HG03139 (cell line): ENCODE measurements around the gene CSF1.
"Not testable (repeated sequence)": the region's sequence is repeated elsewhere in the genome, so short reads cannot be mapped to it uniquely, and the experiment has no call there.

Experiments used
- ATAC-seq: cut with Tn5 transposase; IDR thresholded peaks from one replicate; pipeline ENCODE4 v1.9.1; 2021; ENCODE audit not compliant: unreplicated experiment

The CSF1 gene

DNA sequence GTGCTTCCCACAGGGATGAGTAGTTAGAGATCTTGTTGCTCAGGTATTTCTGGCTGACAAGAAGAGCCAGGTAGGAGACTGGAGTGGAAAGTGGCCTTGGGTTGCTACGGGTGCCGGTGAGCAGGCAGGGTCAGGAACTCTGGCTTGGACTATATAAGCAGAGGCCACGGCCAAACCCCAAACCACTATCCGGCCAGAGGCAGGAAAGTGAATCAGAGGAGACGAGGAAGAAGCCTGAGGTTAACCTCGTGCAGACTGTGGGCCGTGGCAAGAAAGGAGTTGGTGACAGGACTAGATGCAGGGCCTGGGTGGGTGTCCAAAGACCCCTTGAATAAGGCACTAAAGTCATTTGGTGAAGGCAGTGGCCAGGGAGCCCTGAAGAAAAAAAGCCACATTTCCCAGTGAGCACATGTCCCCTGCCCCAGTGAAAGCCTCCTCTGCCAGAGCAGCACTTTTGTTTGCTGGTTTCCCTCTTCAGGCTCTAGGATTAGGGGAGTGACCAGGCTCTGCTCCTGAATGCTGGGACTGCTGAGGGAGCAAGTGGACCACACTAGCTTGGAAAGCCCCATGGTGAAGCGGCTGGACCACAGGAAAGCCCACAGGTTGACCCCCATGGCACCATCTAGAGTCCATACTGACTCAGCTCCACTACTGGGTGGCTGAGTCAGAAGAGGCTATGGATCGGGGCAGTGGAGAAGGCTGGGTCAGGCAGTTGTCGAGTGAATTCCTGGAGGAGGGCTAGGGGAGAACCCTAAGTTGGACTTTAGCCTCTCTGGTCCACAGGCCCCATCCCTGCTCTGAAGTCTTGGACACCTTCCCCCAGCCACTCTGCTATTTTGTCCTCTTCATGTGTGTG, 23.4 kb downstream of the CSF1 start:
- ATAC-seq: no peak

- no peak for ATAC-seq
Measured at GRCh38 chr1:109935451-109935900, 24.8 kb downstream of the CSF1 start.

DNA sequence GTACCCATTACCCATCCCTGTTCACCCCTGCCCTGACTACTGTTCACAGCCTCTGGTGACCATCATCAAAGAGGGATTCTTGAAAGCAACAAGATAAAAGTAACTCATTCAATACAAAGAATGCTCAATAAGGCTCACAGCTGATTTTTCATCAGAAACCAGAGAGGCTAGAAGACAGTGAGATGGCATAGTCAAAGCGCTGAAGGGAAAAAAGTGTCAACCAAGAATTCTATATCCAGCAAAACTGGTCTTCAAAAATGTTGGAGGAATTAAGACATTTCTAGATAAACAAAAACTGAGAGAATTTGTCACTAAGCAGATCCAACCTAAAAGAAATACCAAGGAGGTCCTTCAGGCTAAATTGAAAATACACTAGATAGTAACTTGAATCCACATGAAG, 27.1 kb downstream of the CSF1 start:
- no peak for ATAC-seq

DNA sequence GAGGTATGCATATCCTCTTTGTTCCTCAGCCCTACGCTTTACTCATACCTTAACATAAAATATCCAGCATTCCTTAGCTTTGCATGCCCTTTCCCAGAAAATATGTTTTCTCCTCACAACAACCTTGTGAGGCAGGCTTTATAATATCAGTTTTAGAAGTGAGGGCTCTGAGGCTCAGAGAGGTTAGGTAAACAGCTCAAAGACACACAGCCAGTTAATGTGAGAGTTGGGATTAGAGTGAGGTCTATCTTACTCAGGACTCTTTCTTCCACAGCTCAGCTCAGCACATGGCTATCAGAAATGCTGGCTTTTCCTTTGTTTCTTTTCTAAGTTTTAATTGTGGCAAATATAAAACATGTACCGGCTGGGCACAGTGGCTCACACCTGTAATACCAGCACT, 27.9 kb downstream of the CSF1 start:
- no peak for ATAC-seq

- ATAC-seq: no peak
Measured at GRCh38 chr1:109942434-109942833, 31.8 kb downstream of the CSF1 start.

DNA sequence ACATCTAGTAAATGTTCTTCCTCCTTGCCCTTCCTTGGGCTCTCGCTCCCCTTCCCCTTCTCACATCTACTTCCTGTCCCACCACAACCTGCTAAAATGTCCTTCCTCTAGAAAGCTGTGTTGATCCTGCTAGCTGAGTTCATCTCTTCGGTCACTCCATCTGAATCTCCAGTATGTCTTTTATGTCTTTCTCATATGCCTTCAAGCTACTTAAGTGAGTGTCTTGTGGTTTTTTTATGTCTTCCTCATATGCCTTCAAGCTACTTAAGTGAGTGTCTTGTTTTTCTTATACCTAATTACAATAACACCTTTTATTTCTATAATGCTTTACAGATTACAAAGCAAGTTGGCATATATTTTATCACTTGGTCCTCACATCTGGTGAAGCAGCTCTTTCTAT, 33.9 kb downstream of the CSF1 start:
- no peak for ATAC-seq

- no peak for ATAC-seq
Measured at GRCh38 chr1:109946511-109946910, 35.9 kb downstream of the CSF1 start.

DNA sequence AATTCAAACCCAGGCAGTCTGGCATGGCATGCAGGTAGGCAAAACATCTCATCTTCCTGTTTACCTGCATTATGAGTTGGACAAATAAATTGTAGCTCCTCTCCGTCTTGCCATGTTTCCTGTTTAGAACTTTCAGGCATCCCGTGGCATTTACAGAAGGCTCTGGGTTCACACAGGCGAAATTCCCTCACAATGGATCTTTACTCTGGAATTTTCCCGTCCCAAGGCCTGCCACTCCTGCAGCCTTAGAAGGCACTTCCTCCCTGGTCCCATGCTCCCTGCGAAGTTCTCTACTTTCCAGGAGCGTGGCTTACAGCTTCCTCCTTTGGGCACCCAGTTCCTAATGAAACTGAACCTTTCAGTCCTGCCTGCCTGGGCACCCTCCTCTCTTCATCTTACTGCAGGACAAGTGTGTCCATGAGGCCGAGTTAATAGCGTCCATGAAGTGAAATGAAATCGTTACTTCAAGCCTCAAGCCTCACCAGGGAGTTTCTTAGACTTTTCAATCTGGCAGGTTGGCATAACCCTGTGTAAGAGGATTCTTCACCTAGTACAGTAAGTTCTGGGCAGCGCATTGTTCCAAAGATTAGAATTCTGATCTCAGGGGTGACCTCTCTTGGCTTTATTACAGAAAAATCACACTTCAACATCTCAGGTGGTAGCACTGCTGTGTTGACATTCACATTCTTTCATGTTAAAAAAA, 37.1 kb downstream of the CSF1 start:
- ATAC-seq: no peak

- no peak for ATAC-seq
Measured at GRCh38 chr1:109948285-109948630, 37.6 kb downstream of the CSF1 start.

- no peak for ATAC-seq
Measured at GRCh38 chr1:109950038-109950437, 39.4 kb downstream of the CSF1 start.

DNA sequence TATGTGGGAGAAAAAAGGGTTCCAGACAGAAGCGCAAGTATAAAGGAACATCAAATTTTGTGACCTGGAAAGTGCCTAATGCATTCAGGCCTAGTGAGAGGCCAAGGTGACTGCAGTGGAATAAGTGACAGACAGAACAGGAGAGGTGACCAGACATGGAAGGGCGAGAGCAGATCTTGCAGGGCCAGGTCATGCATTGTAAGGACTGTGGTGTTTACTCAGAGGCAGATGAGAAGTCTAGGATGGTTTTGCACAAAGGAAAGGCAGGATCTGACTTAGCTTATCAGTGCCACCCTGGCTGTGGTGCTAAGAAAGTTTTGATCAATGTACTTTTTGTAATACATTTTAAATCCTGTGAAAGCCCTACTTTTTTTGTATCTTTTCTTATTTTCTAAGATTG, 39.9 kb downstream of the CSF1 start:
- no peak for ATAC-seq

DNA sequence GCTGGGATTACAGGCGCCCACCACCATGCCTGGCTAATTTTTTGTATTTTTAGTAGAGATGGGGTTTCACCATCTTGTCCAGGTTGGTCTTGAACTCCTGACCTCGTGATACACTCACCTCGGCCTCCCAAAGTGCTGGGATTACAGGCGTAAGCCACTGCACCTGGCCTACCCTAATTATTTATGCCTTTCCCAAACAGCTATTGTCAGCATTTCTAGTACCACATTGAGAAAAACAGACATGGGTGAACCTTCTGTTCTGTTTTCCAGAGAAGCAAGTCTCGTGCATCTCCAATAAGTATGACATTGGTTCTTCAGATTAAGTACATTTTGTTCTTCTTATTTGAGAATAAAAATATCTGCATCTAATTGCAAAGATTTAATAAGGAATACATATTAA, 40.9 kb downstream of the CSF1 start:
- ATAC-seq: not testable (repeated sequence)

DNA sequence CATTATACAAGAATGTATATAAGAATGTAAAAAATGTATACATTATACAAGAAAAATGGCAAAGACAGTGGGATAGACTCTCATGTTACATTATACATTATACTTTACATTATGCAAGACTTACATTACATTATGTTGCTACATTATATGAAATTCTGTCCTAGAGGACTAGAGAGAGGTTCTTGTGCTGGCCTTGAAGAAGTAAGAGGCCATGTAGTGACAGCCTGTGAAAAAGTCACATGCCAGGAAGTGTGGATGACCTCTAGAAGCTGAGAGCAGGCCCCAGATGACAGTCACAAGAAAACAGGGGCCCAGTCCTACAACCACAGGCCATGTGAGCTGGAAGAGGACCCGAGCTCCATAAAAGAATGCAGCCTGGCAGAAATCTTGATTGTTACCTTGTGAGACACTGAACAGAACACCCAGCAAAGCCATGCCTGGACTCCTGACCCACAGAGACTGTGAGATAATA, 43.4 kb downstream of the CSF1 start:
- no peak for ATAC-seq

DNA sequence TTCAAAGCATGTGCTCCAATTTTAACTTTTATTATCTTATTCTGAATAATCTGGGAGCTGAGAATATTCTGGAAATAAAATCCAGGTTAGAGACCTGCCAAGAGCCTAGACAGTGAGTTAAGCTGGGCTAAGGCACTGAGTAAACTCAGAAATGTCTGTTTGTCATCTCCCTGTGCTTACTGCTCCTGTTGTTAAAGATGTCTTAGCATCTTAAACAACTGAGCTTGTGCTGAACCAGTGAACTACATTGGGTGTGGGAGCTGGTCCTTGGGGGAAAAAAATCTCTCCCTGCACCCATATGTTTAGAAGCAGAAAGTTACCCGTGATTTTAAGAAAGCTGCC, 49.0 kb downstream of the CSF1 start:
- no peak for ATAC-seq

GRCh38 chr1:109959974-109960744, 49.5 kb downstream of the CSF1 start:
- no peak for ATAC-seq

DNA sequence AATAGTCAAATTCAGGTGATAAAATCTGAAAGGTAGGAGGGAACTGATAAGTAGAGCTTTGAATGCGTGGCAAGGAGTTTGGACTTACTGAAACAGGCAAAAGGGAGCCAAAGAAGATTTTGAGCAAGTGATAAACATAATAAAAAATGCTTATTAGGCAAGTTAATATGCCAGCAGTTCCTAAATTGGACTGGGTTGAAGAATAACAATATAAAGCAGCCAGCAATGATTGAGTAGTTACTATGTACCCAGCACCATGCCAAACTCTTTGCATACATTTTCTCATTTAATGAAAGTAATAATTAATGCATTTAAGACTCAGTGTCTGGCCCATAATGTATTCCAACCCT, 50.1 kb downstream of the CSF1 start:
- no peak for ATAC-seq

DNA sequence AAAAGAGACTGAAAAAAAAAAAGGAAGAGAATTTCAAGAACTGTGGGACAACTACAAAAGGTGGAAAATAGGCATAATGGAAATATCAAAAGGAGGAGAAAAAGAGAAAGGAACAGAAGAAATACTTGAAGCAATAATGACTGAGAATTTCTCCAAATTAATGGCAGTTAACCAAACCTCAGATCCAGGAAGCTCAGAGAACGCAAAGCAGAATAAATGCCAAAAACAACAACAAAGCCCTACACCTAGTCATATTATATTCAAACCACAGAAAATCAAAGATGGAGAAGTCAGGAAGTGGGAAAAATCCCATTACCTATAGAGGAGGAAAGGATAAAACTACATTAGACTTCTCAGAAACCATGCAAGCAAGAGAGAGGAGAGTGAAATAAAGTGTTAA, 53.2 kb downstream of the CSF1 start:
- no peak for ATAC-seq

- no peak for ATAC-seq
Measured at GRCh38 chr1:109969146-109969829, 58.6 kb downstream of the CSF1 start.

- no peak for ATAC-seq
Measured at GRCh38 chr1:109969907-109970306, 59.3 kb downstream of the CSF1 start.

DNA sequence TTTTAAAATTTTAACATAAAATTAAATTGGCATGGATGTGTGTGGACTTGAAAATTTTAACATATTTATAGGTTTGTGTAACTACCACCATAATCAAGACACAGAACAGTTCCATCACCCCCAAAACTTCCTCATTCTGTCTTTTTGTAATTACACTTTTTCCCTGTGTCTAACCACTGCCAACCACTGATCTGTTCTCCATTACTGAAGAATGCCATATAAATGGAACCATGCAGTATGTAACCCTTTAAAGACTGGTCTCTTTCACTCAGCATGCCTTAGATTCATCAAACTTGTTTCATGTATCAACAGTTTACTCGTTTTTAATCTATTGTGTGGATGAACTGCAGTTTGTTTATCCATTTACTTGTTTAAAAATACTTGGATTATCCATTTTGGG, 60.9 kb downstream of the CSF1 start:
- ATAC-seq: no peak

DNA sequence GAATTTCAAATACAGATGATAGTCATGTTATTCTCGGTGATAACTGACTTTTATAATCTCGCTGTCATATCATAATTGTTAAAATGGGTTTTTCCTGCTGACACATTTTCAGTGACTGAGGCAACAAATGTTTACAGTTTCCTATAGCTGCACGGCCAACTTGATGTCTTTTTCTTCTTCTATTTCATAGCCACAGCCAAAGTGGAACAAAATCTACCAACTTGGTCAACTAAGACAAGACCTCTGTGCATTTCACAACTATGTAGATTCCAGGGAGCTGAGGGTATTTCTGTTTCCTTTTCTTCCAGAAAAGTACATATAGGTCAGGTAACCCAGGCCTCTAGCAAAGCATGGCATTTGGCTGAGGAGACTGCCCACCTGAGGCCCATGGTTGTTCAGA, 63.5 kb downstream of the CSF1 start:
- ATAC-seq: no peak
